ENCODE results near the gene KRTAP20-2. TPM values are rescaled to one million over a fixed set of nuclear protein-coding genes. Genes with fewer than 3 reads are reported as not detected.

The KRTAP20-2 gene
- total RNA-seq (2022; extraction: Qiagen RNA extraction; ENCODE audit: low read depth): not detected in 5 replicates

DNA sequence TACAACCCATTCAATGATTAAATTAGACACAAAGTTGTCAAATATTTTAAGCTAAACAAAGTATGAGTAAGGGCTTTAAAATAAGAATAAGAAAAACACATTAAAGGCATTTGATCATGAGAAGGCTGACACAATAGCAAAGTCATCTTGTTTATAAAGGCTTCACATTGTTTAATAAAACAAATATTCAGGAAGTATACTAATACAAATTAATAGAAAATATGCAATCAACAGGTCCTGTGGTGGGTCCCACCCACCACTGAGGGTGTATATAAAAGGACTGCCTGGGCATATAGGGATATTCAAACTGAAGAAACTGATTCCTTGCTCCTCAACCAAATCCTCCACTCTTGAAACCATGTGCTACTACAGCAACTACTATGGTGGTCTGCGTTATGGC lies at the start of gene KRTAP20-2:
Gene KRTAP20-2, plus strand, starts transcription at position 301 of the 400 bp plus-strand sequence. Its CDS starts 58 bp downstream, at position 359.

DNA sequence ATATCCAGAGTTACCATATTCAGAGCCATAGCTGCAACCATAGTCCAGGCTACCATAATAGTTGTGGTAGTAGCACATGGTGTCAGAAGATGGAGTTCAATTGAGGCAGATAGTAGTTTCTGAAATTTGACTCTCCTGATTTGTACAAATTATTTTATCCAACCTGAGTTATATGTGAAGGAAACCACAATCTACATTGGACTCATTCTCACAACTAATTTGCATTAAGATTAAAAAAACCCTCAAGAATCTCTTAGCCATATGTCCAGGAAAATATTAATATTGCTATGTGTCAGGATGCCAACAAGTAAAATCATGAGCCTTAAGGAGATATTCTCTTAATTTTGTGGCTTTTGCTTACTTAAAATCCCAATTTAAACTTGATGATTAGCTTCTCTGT lies 44.7 kb upstream of the KRTAP20-2 start, which contains the start of gene KRTAP22-2:
Gene KRTAP22-2, minus strand, starts transcription at position 101 of the 400 bp plus-strand sequence.

DNA sequence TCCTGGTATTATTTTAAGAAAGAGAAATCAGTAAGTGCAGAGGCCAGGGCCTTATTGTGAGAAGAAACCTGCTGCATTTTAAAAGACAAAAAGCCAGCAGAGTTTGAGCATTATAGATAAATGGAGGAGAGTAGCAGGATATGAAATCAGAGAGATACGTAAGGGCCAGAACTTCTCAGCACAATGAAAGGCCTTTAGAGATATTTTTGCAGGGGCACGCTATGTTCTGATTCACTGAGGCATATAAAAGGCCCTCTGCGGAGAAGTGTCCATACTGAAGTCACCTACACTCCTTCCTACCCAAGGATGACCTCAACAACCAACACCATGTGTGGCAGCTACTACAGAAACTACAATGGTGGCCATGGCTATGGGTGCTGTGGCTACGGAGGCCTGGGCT lies 42.9 kb upstream of the KRTAP20-2 start, which contains the start of gene KRTAP6-3:
Gene KRTAP6-3, plus strand, starts transcription at position 301 of the 400 bp plus-strand sequence. Its CDS starts 6 bp downstream, at position 307.

DNA sequence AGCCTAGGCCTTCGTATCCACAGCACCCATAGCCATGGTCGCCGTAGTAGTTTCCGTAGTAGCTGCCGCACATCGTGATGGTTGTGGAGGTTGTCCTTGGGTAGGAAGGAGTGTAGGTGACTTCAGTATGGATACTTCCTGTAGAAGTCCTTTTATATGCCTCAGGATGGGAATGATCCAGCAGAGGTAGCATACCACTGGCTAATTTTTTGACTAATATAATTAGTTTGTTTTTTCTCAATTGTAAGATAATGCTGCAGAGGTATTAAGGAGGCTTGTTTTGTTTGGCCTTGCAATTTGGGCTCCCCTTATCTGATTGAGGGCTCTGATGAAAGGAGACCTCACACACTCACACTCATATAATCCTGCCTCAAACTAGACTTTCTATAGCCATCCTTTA lies 36.2 kb upstream of the KRTAP20-2 start, which contains the start of gene KRTAP6-2:
Gene KRTAP6-2, minus strand, starts transcription at position 101 of the 400 bp plus-strand sequence. Its CDS starts 28 bp downstream, at position 73.

DNA sequence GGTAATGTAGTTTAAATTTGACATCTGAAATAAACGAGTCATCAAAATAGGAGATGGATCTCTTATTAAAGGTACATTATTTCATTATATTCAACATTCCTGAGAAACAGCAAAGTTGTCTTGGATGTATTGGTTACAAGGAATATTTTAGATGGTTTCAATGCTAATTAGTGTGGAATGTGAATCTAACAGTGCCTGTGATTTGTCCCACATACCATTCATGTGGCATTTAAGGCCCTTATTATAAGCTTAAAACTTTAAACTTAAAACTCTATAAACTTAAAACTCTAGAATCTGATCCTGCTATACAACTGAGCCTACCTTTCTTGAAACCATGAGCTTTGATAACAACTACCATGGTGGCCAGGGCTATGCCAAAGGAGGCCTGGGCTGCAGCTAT lies 34.2 kb upstream of the KRTAP20-2 start, which contains the start of gene KRTAP22-1:
Gene KRTAP22-1, plus strand, starts transcription at position 301 of the 400 bp plus-strand sequence.

DNA sequence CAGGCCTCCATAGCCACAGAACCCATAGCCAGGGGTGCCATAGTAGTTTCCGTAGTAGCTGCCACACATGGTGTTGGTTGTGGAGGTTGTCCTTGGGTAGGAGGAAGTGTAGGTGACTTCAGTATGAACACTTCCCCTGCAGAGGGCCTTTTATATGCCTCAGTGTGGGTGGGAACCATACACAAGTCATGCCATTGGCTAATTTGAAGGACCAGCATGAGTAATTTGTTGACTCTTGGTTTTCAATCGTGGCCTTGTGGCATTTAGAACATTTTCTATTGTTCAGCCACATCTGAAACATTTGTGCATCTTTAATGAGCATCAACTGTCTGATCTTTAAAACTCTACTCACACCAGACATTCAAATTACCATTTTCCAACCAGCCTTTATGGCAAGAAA lies 21.2 kb upstream of the KRTAP20-2 start, which contains the start of gene KRTAP6-1:
Gene KRTAP6-1, minus strand, starts transcription at position 95 of the 400 bp plus-strand sequence. Its CDS starts 26 bp downstream, at position 69.

DNA sequence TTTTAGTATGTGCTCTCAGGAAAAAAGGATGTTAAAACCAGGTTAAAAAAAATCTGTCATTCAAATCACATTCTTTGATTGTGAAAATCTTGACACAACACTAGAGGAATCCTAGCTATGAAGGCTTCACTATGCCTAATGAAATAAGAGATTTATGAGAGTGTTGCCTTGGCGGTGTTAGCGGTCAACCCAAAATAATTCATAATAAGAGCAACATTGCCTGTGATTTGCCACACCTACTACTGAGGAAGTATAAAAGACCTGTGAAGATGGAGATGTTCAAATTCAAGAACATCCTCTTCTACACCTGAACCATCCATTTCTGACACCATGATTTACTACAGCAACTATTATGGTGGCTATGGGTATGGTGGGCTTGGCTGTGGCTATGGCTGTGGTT lies 18.9 kb upstream of the KRTAP20-2 start, which contains the start of gene KRTAP20-1:
Gene KRTAP20-1, plus strand, starts transcription at position 301 of the 400 bp plus-strand sequence. Its CDS starts 30 bp downstream, at position 331.

DNA sequence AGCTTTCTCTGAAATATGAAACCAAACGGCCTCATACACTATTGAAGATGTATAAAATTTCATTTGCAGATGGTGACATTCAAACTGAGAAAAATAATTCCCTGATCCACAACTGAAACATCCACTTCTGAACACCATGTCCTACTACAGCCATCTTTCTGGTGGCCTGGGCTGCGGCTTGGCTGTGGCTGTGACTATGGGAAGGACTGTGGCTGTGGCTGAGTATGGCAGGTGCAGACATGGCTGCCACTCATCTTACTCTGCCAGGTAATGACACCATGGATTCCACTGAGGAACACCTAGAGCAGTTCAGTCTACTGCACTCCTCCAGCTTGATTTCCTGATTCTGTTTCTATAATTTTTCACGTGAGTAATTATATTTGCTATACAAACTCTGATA lies 14.5 kb upstream of the KRTAP20-2 start, which contains the start of gene KRTAP20-4:
Gene KRTAP20-4, plus strand, starts transcription at position 106 of the 400 bp plus-strand sequence.

DNA sequence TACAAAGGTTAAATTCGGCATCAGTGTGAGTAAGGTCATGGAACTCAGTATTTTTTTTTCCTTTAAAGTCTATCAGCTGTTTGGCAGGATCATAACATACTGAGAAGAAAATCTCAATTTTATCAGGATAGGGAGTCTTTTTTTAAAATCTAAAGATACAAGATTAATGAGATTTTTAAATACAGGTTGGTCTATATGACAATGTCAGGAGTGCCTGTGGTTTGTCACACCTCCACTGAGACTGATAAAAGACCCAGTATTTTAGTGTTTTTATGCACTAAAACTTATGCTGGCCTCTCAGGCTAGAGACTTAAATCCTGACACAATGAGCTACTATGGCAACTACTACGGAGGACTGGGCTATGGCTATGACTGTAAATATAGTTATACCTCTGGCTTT lies 7.6 kb downstream of the KRTAP20-2 start, which contains the start of gene KRTAP20-3:
Gene KRTAP20-3, plus strand, starts transcription at position 301 of the 400 bp plus-strand sequence.

Other genes with a start within 250 kb of the KRTAP20-2 start
- not detected in 5 replicates for gene KRTAP13-1, start 239.2 kb upstream of the KRTAP20-2 start, total RNA-seq (2022; extraction: Qiagen RNA extraction; ENCODE audit: low read depth)
- gene KRTAP13-3, start 209.3 kb upstream of the KRTAP20-2 start, total RNA-seq (2022; extraction: Qiagen RNA extraction; ENCODE audit: low read depth): not detected in 5 replicates
- gene KRTAP13-4, start 205.0 kb upstream of the KRTAP20-2 start, total RNA-seq (2022; extraction: Qiagen RNA extraction; ENCODE audit: low read depth): not detected in 5 replicates
- gene KRTAP15-1, start 194.9 kb upstream of the KRTAP20-2 start, total RNA-seq (2022; extraction: Qiagen RNA extraction; ENCODE audit: low read depth): not detected in 5 replicates
- not detected in 5 replicates for gene KRTAP19-1, start 154.8 kb upstream of the KRTAP20-2 start, total RNA-seq (2022; extraction: Qiagen RNA extraction; ENCODE audit: low read depth)
- not detected in 5 replicates for gene KRTAP19-2, start 147.8 kb upstream of the KRTAP20-2 start, total RNA-seq (2022; extraction: Qiagen RNA extraction; ENCODE audit: low read depth)
- gene KRTAP19-3, start 143.2 kb upstream of the KRTAP20-2 start, total RNA-seq (2022; extraction: Qiagen RNA extraction; ENCODE audit: low read depth): not detected in 5 replicates
- not detected in 5 replicates for gene KRTAP19-4, start 138.0 kb upstream of the KRTAP20-2 start, total RNA-seq (2022; extraction: Qiagen RNA extraction; ENCODE audit: low read depth)
- not detected in 5 replicates for gene KRTAP19-5, start 133.1 kb upstream of the KRTAP20-2 start, total RNA-seq (2022; extraction: Qiagen RNA extraction; ENCODE audit: low read depth)
- gene KRTAP19-6, start 93.3 kb upstream of the KRTAP20-2 start, total RNA-seq (2022; extraction: Qiagen RNA extraction; ENCODE audit: low read depth): not detected in 5 replicates
- not detected in 5 replicates for gene KRTAP19-7, start 73.9 kb upstream of the KRTAP20-2 start, total RNA-seq (2022; extraction: Qiagen RNA extraction; ENCODE audit: low read depth)
- not detected in 5 replicates for gene KRTAP22-2, start 44.8 kb upstream of the KRTAP20-2 start, total RNA-seq (2022; extraction: Qiagen RNA extraction; ENCODE audit: low read depth)
- gene KRTAP6-3, start 42.8 kb upstream of the KRTAP20-2 start, total RNA-seq (2022; extraction: Qiagen RNA extraction; ENCODE audit: low read depth): not detected in 5 replicates
- not detected in 5 replicates for gene KRTAP6-2, start 36.3 kb upstream of the KRTAP20-2 start, total RNA-seq (2022; extraction: Qiagen RNA extraction; ENCODE audit: low read depth)
- not detected in 5 replicates for gene KRTAP22-1, start 34.1 kb upstream of the KRTAP20-2 start, total RNA-seq (2022; extraction: Qiagen RNA extraction; ENCODE audit: low read depth)
- gene KRTAP6-1, start 21.3 kb upstream of the KRTAP20-2 start, total RNA-seq (2022; extraction: Qiagen RNA extraction; ENCODE audit: low read depth): not detected in 5 replicates
- not detected in 5 replicates for gene KRTAP20-1, start 18.8 kb upstream of the KRTAP20-2 start, total RNA-seq (2022; extraction: Qiagen RNA extraction; ENCODE audit: low read depth)
- not detected in 5 replicates for gene KRTAP20-4, start 14.6 kb upstream of the KRTAP20-2 start, total RNA-seq (2022; extraction: Qiagen RNA extraction; ENCODE audit: low read depth)
- not detected in 5 replicates for gene KRTAP20-3, start 7.7 kb downstream of the KRTAP20-2 start, total RNA-seq (2022; extraction: Qiagen RNA extraction; ENCODE audit: low read depth)
- gene KRTAP21-3, start 83.6 kb downstream of the KRTAP20-2 start, total RNA-seq (2022; extraction: Qiagen RNA extraction; ENCODE audit: low read depth): not detected in 5 replicates
- gene KRTAP21-2, start 112.1 kb downstream of the KRTAP20-2 start, total RNA-seq (2022; extraction: Qiagen RNA extraction; ENCODE audit: low read depth): not detected in 5 replicates
- gene KRTAP21-1, start 120.2 kb downstream of the KRTAP20-2 start, total RNA-seq (2022; extraction: Qiagen RNA extraction; ENCODE audit: low read depth): not detected in 5 replicates
- not detected in 5 replicates for gene KRTAP8-1, start 178.1 kb downstream of the KRTAP20-2 start, total RNA-seq (2022; extraction: Qiagen RNA extraction; ENCODE audit: low read depth)
- gene KRTAP7-1, start 194.6 kb downstream of the KRTAP20-2 start, total RNA-seq (2022; extraction: Qiagen RNA extraction; ENCODE audit: low read depth): not detected in 5 replicates
- gene KRTAP11-1, start 246.4 kb downstream of the KRTAP20-2 start, total RNA-seq (2022; extraction: Qiagen RNA extraction; ENCODE audit: low read depth): not detected in 5 replicates

All from A549 treated with ZK216348 at 1 μM for 4 hours (cell line).